Measurements from ENCODE around the gene RAET1G.

- TF ChIP-seq CTCF (conservative IDR thresholded peaks at IDR 0.05; ENCODE audit: low read depth, low read length) (no peak), EZH2phosphoT487 (IDR thresholded peaks at IDR 0.05; ENCODE audit: borderline replicate concordance, low read length) (no peak)
Observed at GRCh38 chr6:149939909-149940671, 17.2 kb upstream of the RAET1G start.

Data from PC-3 (cell line).